K562 (cell line): ENCODE data around the gene ADRM1. TPM values are rescaled to one million over a fixed set of nuclear protein-coding genes. Genes with fewer than 3 reads are reported as not detected.

ENCODE experiments used
- ATAC-seq: fragments of 200-7000 bp; cut with Tn5 transposase; 3 replicates; pipeline ENCODE4 v1.9.1; 2020; ENCODE audit warnings: moderate library complexity
- BruUV-seq: library from RNA; stranded (reverse); fragments of 400-500 nt; replicated peaks from 2 replicates; lab custom pipeline; 2021; lab: Mats Ljungman, UMichigan
- CTCF ChIA-PET: fragments of 300-600 bp; formaldehyde crosslinking; extraction: SDS; loops from one replicate; lab custom pipeline; 2021; ENCODE audit warnings: low intra/inter-chr PET ratio; lab: Yijun Ruan, JAX
- POLR2A ChIA-PET: fragments of 300-600, 350-650 bp; sonication (Branson Sonifier 250); formaldehyde crosslinking; extraction: SDS; loops from one replicate; lab custom pipeline; 2021; ENCODE audit warnings: antibody characterized with exemption, inconsistent platforms; lab: Yijun Ruan, JAX
- DNase-seq, 4 experiments: peaks; one replicate each; pipeline versions ENCODE4 v3.0.0 to v3.0.0-alpha.2; 2011 to 2018; ENCODE audit warnings: low spot score in 3 of 4, mixed read lengths in 3 of 4; ENCODE audit errors: extremely low read depth in 1 of 4
- FAIRE-seq: peaks from 2 replicates; lab custom pipeline; 2011; peaks lifted over from hg19 to GRCh38; lab: Jason Lieb, UNC
- H2AFZ ChIP-seq: 2 replicates; pipeline ENCODE4 v1.6.0; 2011; ENCODE audit warnings: low read depth, low read length, control low read depth, inconsistent platforms
- H3K27ac ChIP-seq: fragments of 200-600 bp; 3 replicates; pipeline ENCODE4 v1.8.0; 2011; ENCODE audit warnings: low read depth, mild to moderate bottlenecking, control low read depth, inconsistent platforms, low read length, moderate library complexity, mixed read lengths; ENCODE audit errors: extremely low read depth
- H3K27me3 ChIP-seq, 2 experiments: fragments of 300-600 bp in 1 of 2; 2 replicates in 1 of 2; 3 replicates in 1 of 2; pipeline versions ENCODE4 v1.6.0 to v1.8.0; 2011; ENCODE audit warnings: inconsistent platforms in 2 of 2, low read length in 2 of 2, mild to moderate bottlenecking in 1 of 2, mixed read lengths in 1 of 2, moderate library complexity in 1 of 2; ENCODE audit not compliant: control insufficient read depth in 2 of 2, insufficient read depth in 2 of 2
- H3K36me3 ChIP-seq: fragments of 300-600 bp; 3 replicates; pipeline ENCODE4 v1.8.0; 2011; ENCODE audit warnings: mild to moderate bottlenecking, low read length, inconsistent platforms; ENCODE audit not compliant: control insufficient read depth, insufficient read depth
- H3K4me1 ChIP-seq, 2 experiments: fragments of 200-600 bp in 1 of 2; replicated peaks in 1 of 2; 2 replicates in 1 of 2; 3 replicates in 1 of 2; pipeline versions ENCODE4 v1.5.1 to v1.8.0; 2011; ENCODE audit warnings: inconsistent platforms in 2 of 2, low read length in 2 of 2, mild to moderate bottlenecking in 1 of 2, mixed read lengths in 1 of 2, moderate library complexity in 1 of 2; ENCODE audit not compliant: control insufficient read depth in 2 of 2, insufficient read depth in 2 of 2
- H3K4me2 ChIP-seq: 2 replicates; pipeline ENCODE4 v1.6.1; 2011; ENCODE audit warnings: low read length, control low read depth, inconsistent platforms, mixed read lengths; ENCODE audit not compliant: insufficient read depth
- H3K4me3 ChIP-seq: fragments of 200-600 bp; sonication (generic), shearing (Covaris generic); 2 replicates; pipeline ENCODE4 v1.5.1; 2016; ENCODE audit warnings: control low read depth, inconsistent platforms
- H3K79me2 ChIP-seq: fragments of 200-600 bp; 3 replicates; pipeline ENCODE4 v1.8.0; 2011; ENCODE audit warnings: low read length, inconsistent platforms; ENCODE audit not compliant: control insufficient read depth, insufficient read depth
- H3K9ac ChIP-seq, 2 experiments: 2 replicates each; pipeline versions ENCODE4 v1.6.0 to v1.6.1; 2011; ENCODE audit warnings: low read depth in 2 of 2, low read length in 2 of 2, control low read depth in 1 of 2, inconsistent platforms in 1 of 2, mild to moderate bottlenecking in 1 of 2, mixed read lengths in 1 of 2; ENCODE audit not compliant: insufficient read depth in 1 of 2
- H3K9me1 ChIP-seq: one replicate; pipeline ENCODE4 v1.6.0; 2011; ENCODE audit warnings: inconsistent platforms, mild to moderate bottlenecking, low read length, moderate library complexity; ENCODE audit not compliant: control insufficient read depth, insufficient read depth
- H3K9me3 ChIP-seq: replicated peaks from 2 replicates; pipeline ENCODE4 v1.5.1; 2011; ENCODE audit warnings: low read depth, low read length, inconsistent platforms; ENCODE audit not compliant: control insufficient read depth, insufficient read depth
- H4K20me1 ChIP-seq: replicated peaks from 2 replicates; pipeline ENCODE4 v1.6.1; 2011; ENCODE audit warnings: low read length, inconsistent platforms, mixed read lengths; ENCODE audit not compliant: control insufficient read depth, insufficient read depth
- DMBX1 ChIP-seq: fragments of 250-450 bp; sonication (Bioruptor Pico); IDR thresholded peaks from 2 replicates; pipeline ENCODE4 v1.8.0; 2022; ENCODE audit warnings: inconsistent platforms, mild to moderate bottlenecking, moderate library complexity, borderline replicate concordance
- SRSF3 ChIP-seq: fragments of 200-400 bp; formaldehyde crosslinking; IDR thresholded peaks from 2 replicates; pipeline ENCODE4 v1.6.1; 2016; ENCODE audit warnings: mild to moderate bottlenecking, low read length, moderate library complexity; ENCODE audit not compliant: insufficient read depth
- TEAD4 ChIP-seq, 2 experiments: sonication (generic) in 1 of 2; formaldehyde crosslinking in 1 of 2; IDR thresholded peaks; 2 replicates each; pipeline versions ENCODE4 v1.6.1 to v1.8.0; 2012 to 2022; ENCODE audit warnings: borderline replicate concordance in 1 of 2, inconsistent platforms in 1 of 2, low read length in 1 of 2, mild to moderate bottlenecking in 1 of 2, missing genetic modification reagents in 1 of 2
- ZNF696 ChIP-seq: fragments of 250-450 bp; sonication (Bioruptor Pico); conservative IDR thresholded peaks from 2 replicates; pipeline ENCODE4 v1.4.0; 2020; ENCODE audit warnings: mild to moderate bottlenecking, moderate library complexity
- WGBS: fragments of 100-300 bp; shearing (Covaris generic); methylation state at CpG from one replicate; pipeline ENCODE4 v1.1.6; 2016; ENCODE audit warnings: low coverage, mixed read lengths; ENCODE audit not compliant: insufficient coverage; ENCODE audit errors: missing lambda C conversion rate; 5-methylcytosine and 5-hydroxymethylcytosine counted together
- in situ Hi-C: fragments of 300-500 bp; cut with MboI; formaldehyde crosslinking; loops from 4 replicates; pipeline ENCODE4 v1.15.0; 2018; ENCODE audit warnings: inconsistent platforms, mixed read lengths
- intact Hi-C: fragments of 100-400 bp; cut with micrococcal nuclease; formaldehyde crosslinking; loops from 2 replicates; pipeline ENCODE4 v1.14.2; 2022
- polyA plus RNA-seq, 8 experiments: library from polyadenylated mRNA; depleted of rRNA in 4 of 8; stranded (reverse) in 5 of 8; unstranded in 3 of 8; fragments of >200 nt; fragmentation: Nextera tagmentation in 2 of 8; fragmentation: Illumina TruSeq in 1 of 8; extraction: Ambion mirVana in 2 of 8; extraction: Trizol in 1 of 8; gene quantifications; 2 replicates each; pipeline versions ENCODE4 v1.2.1 to v1.2.3, GENCODE V29; 2011 to 2014; ENCODE audit warnings: inconsistent platforms in 1 of 8, missing spikeins in 1 of 8
- total RNA-seq, 7 experiments: library from RNA; depleted of rRNA in 6 of 7; stranded (reverse); fragments of >200 nt in 6 of 7; fragmentation: Illumina TruSeq in 2 of 7; extraction: Trizol in 2 of 7; gene quantifications; 2 replicates each; pipeline versions ENCODE4 v1.2.1 to v1.2.3, GENCODE V29; 2011 to 2021; ENCODE audit warnings: low replicate concordance in 1 of 7
- TF ChIP-seq, protein P1 (sequence below), 2 experiments: fragments of 450-650 bp; IDR thresholded peaks; 2 replicates each; pipeline ENCODE4 v1.6.1; 2016; ENCODE audit warnings: mild to moderate bottlenecking in 2 of 2, borderline replicate concordance in 1 of 2, low read depth in 1 of 2, moderate library complexity in 1 of 2
- TF ChIP-seq, protein P2 (sequence below): fragments of 250-450 bp; sonication (Bioruptor Pico); IDR thresholded peaks from 2 replicates; pipeline ENCODE4 v1.8.0; 2021; ENCODE audit warnings: mild to moderate bottlenecking, moderate library complexity
- TF ChIP-seq, protein P3 (sequence below): sonication (generic); formaldehyde crosslinking; IDR thresholded peaks from 2 replicates; pipeline ENCODE4 v1.8.0; 2022; ENCODE audit warnings: missing genetic modification reagents, mild to moderate bottlenecking, moderate library complexity, borderline replicate concordance
- TF ChIP-seq, protein P4 (sequence below): fragments of 250-450 bp; sonication (Bioruptor Pico); IDR thresholded peaks from 2 replicates; pipeline ENCODE4 v1.8.0; 2022; ENCODE audit warnings: moderate library complexity, mild to moderate bottlenecking, inconsistent platforms

Gene ADRM1
- total and polyA plus RNA-seq, 9 of the 15 experiments (the other 6 are each of a cell fraction or from before 2014, with no cell fraction given) = 5.0 to 223 (median 67.4) TPM

DNA sequence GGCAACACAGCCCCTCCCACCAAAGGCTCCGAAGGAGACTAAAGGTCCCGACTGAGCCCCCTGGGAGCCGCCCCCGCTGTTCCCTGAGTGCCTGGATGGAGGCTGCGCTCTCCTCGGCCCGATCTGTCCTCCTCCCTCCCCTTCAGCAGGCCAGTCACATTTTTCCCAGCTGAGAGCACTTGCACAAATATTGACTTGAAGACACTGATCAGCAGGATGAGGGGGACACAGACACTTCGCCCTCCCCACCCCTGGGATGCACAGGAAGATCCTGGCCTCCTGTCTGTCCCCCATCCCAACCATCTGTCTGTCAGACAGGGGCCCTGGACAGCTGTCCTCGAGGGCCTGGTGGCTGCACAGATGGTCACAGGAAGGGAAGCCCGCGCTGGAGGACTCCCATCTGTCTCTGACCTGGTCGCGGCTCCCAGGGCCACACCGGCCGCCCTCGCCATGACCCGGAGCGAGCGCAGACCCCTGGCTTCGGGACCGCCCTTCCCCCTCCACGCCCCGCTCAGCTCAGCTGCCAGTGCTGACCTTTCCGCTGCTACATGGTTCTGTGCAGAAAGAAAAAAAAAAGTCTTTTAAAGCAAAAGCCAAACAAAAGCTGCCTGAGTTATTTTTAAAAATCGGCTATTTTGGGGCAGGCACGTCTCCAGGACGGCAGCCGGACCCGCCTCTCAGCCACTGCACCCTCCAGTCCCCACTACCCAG lies 53.2 kb downstream of the ADRM1 start:
- Histone ChIP-seq H4K20me1 (0 out of 2 replicates have a peak, but pooled peaks cover 3% of the 10 kb centered on the region), H3K4me3 (no peak overlapping the region), H3K27me3 (no peaks in the 10 kb centered on the region), H3K27ac (peak overlapping the region; percentile 92; the same call in 1 of the 3 replicates), H3K9me3 (no peaks in the 10 kb centered on the region), H3K9ac (peak overlapping the region in 1 of 2 experiments; percentile 93; a peak in 2 of 4 replicates), H3K36me3 (peaks cover 68% of the 10 kb centered on the region; the same call in 1 of the 3 replicates), H3K4me2 (no peak overlapping the region), H3K4me1 (peaks cover 30 to 87% of the 10 kb centered on the region in 2 experiments), H3K9me1 (no peaks in the 10 kb centered on the region), H3K79me2 (peaks cover 53% of the 10 kb centered on the region), H2AFZ (no peak overlapping the region)
- ChIA-PET CTCF (no interaction called here), POLR2A (no interaction called here)
- intact Hi-C loops = no loop called here
- in situ Hi-C loops = no loop called here
- no TSS peak for BruUV-seq
- peak; percentile 29 for FAIRE-seq
- peak in 1 of 4 experiments; percentile 37 for DNase-seq
- 85% methylated on average over 20 of the region's 29 CpGs for WGBS
- no peak for ATAC-seq
- TF ChIP-seq, protein P1, sequence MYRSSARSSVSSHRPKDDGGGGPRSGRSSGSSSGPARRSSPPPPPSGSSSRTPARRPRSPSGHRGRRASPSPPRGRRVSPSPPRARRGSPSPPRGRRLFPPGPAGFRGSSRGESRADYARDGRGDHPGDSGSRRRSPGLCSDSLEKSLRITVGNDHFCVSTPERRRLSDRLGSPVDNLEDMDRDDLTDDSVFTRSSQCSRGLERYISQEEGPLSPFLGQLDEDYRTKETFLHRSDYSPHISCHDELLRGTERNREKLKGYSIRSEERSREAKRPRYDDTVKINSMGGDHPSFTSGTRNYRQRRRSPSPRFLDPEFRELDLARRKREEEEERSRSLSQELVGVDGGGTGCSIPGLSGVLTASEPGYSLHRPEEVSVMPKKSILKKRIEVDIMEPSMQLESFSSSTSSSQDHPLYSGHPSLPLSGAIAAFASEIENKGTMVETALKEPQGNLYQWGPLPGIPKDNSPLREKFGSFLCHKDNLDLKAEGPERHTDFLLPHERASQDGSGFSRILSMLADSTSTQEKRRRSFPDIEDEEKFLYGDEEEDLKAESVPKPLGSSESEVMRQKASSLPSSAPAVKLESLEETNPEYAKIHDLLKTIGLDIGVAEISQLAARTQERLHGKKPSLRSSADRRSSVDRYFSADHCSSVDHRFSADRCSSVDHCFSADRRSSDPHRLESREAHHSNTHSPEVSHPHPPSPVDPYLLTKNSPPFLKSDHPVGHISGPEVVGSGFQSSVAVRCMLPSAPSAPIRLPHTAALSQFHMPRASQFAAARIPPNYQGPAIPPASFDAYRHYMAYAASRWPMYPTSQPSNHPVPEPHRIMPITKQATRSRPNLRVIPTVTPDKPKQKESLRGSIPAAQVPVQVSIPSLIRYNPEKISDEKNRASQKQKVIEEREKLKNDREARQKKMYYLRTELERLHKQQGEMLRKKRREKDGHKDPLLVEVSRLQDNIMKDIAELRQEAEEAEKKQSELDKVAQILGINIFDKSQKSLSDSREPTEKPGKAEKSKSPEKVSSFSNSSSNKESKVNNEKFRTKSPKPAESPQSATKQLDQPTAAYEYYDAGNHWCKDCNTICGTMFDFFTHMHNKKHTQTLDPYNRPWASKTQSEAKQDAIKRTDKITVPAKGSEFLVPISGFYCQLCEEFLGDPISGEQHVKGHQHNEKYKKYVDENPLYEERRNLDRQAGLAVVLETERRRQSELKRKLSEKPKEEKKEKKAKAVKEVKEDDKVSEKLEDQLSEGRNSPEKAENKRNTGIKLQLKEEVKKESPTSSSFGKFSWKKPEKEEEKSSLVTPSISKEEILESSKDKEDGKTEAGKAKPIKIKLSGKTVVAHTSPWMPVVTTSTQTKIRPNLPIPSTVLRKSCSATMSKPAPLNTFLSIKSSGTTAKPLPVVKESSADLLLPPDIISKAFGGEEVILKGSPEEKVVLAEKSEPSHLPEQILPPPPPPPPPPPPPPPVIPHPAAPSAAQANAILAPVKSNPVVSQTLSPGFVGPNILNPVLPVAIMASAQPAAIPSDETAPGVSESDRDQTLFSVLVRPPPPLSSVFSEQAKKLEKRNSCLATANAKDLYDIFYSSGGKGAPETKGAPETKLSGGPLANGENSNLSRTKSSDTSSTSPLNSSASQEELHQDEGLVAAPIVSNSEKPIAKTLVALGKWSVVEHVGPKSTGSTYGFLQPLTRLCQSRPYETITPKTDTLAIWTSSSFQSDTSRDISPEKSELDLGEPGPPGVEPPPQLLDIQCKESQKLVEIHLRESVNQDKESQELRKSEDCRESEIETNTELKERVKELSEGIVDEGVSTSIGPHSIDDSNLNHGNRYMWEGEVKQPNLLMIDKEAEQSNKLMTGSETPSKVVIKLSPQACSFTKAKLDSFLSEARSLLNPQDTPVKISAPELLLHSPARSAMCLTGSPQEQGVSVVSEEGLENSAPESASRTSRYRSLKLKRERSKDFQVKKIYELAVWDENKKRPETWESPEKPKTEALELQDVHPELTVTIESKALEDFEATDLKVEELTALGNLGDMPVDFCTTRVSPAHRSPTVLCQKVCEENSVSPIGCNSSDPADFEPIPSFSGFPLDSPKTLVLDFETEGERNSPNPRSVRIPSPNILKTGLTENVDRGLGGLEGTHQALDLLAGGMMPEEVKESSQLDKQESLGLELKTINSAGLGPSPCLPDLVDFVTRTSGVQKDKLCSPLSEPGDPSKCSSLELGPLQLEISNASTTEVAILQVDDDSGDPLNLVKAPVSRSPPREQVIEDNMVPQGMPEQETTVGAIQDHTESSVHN (IDR thresholded peaks at IDR 0.05; ENCODE audit: borderline replicate concordance in 1 of 2, low read depth in 1 of 2) = no peak
- TF ChIP-seq, protein P2, sequence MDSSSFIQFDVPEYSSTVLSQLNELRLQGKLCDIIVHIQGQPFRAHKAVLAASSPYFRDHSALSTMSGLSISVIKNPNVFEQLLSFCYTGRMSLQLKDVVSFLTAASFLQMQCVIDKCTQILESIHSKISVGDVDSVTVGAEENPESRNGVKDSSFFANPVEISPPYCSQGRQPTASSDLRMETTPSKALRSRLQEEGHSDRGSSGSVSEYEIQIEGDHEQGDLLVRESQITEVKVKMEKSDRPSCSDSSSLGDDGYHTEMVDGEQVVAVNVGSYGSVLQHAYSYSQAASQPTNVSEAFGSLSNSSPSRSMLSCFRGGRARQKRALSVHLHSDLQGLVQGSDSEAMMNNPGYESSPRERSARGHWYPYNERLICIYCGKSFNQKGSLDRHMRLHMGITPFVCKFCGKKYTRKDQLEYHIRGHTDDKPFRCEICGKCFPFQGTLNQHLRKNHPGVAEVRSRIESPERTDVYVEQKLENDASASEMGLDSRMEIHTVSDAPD = no peak
- no peak for TF ChIP-seq SRSF3
- TF ChIP-seq, protein P3, sequence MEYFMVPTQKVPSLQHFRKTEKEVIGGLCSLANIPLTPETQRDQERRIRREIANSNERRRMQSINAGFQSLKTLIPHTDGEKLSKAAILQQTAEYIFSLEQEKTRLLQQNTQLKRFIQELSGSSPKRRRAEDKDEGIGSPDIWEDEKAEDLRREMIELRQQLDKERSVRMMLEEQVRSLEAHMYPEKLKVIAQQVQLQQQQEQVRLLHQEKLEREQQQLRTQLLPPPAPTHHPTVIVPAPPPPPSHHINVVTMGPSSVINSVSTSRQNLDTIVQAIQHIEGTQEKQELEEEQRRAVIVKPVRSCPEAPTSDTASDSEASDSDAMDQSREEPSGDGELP (CRISPR knock-in tag) = 0 out of 2 replicates have a peak, but pooled peaks have one; percentile 15
- TF ChIP-seq, protein P4, sequence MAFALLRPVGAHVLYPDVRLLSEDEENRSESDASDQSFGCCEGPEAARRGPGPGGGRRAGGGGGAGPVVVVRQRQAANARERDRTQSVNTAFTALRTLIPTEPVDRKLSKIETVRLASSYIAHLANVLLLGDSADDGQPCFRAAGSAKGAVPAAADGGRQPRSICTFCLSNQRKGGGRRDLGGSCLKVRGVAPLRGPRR (CRISPR knock-in tag) = no peak
- TF ChIP-seq ZNF696 (CRISPR knock-in tag) = no peak
- TF ChIP-seq TEAD4 (IDR thresholded peaks at IDR 0.05; ENCODE audit: low read length) = no peak
- TF ChIP-seq TEAD4 (CRISPR knock-in tag; IDR thresholded peaks at IDR 0.05; ENCODE audit: borderline replicate concordance) = no peak
- TF ChIP-seq DMBX1 (CRISPR knock-in tag) = no peak
